Measurements from ENCODE around the gene EPHA6. TPM values are rescaled to one million over a fixed set of nuclear protein-coding genes. Genes with fewer than 3 reads are reported as not detected.

Gene EPHA6
- total and polyA plus RNA-seq, 7 donors, result 0.04 TPM; not detected in 6

- no peak overlapping the region for H3K27ac ChIP-seq
- TF ChIP-seq, protein P1, sequence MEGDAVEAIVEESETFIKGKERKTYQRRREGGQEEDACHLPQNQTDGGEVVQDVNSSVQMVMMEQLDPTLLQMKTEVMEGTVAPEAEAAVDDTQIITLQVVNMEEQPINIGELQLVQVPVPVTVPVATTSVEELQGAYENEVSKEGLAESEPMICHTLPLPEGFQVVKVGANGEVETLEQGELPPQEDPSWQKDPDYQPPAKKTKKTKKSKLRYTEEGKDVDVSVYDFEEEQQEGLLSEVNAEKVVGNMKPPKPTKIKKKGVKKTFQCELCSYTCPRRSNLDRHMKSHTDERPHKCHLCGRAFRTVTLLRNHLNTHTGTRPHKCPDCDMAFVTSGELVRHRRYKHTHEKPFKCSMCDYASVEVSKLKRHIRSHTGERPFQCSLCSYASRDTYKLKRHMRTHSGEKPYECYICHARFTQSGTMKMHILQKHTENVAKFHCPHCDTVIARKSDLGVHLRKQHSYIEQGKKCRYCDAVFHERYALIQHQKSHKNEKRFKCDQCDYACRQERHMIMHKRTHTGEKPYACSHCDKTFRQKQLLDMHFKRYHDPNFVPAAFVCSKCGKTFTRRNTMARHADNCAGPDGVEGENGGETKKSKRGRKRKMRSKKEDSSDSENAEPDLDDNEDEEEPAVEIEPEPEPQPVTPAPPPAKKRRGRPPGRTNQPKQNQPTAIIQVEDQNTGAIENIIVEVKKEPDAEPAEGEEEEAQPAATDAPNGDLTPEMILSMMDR (IDR thresholded peaks at IDR 0.05), result no peak
- intact Hi-C loops (cut with DNase I), result no loop called here
- WGBS, 3 donors, result 45 to 64% (median 50%) methylated on average over 2 of the region's 2 CpGs
- no peaks in the 10 kb centered on the region for H3K36me3 ChIP-seq (ENCODE audit: insufficient read depth in 1 of 2, low read depth in 1 of 2)
- ATAC-seq (no peak), DNase-seq (no peak)
- no peak overlapping the region for H3K4me3 ChIP-seq
- H3K9me3 ChIP-seq, result no peaks in the 10 kb centered on the region
- H3K27me3 ChIP-seq (ENCODE audit: insufficient read depth in 3 of 3, low read length in 2 of 3), result no peaks in the 10 kb centered on the region
- H3K4me1 ChIP-seq, result no peaks in the 10 kb centered on the region
These were observed 16.8 kb downstream of the EPHA6 start for GRCh38 chr3:96831175-96831574.

DNA sequence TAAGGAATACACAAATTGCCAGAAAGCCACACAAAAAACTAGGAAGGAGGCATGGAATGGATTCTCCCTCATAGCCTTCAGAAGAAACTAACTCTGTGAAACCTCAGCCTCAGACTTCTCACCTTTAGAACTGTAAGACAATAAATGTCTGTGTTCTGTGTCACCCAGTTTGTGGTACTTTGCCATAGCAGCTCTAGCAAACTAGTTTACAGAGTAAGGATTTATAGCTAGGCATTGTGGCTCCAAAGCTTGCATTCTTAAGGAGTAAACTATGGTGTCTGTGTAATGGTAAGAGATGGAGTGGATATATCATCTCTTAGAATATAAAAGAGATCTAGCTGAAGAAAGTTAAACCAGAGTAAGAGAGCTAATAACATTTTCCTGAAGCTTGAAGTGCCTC, 18.9 kb downstream of the EPHA6 start:
- DNase-seq (no peak), ATAC-seq (no peak)
- Histone ChIP-seq H3K36me3 (ENCODE audit: insufficient read depth in 1 of 2, low read depth in 1 of 2) (no peaks in the 10 kb centered on the region), H3K27ac (no peak overlapping the region), H3K4me3 (no peak overlapping the region), H3K9me3 (no peaks in the 10 kb centered on the region), H3K4me1 (no peaks in the 10 kb centered on the region), H3K27me3 (ENCODE audit: insufficient read depth in 3 of 3, low read length in 2 of 3) (no peaks in the 10 kb centered on the region)
- intact Hi-C loops (cut with DNase I), result no loop called here
- TF ChIP-seq, protein P1 (IDR thresholded peaks at IDR 0.05), result no peak

GRCh38 chr3:96836153-96836915, 21.9 kb downstream of the EPHA6 start:
- TF ChIP-seq, protein P1 (IDR thresholded peaks at IDR 0.05), result no peak
- DNase-seq (no peak), ATAC-seq (no peak)
- WGBS, 3 donors, result 37 to 50% (median 43%) methylated on average over 2 of the region's 2 CpGs
- H3K9me3 ChIP-seq, result no peaks in the 10 kb centered on the region
- H3K36me3 ChIP-seq (ENCODE audit: insufficient read depth in 1 of 2, low read depth in 1 of 2), result no peaks in the 10 kb centered on the region
- no peaks in the 10 kb centered on the region for H3K4me1 ChIP-seq
- intact Hi-C loops (cut with DNase I), result no loop called here
- H3K27ac ChIP-seq, result no peak overlapping the region
- peaks cover 0 to 2% (median 0%) of the 10 kb centered on the region in 3 donors for H3K27me3 ChIP-seq (ENCODE audit: insufficient read depth in 3 of 3, low read length in 2 of 3)
- H3K4me3 ChIP-seq, result no peak overlapping the region

DNA sequence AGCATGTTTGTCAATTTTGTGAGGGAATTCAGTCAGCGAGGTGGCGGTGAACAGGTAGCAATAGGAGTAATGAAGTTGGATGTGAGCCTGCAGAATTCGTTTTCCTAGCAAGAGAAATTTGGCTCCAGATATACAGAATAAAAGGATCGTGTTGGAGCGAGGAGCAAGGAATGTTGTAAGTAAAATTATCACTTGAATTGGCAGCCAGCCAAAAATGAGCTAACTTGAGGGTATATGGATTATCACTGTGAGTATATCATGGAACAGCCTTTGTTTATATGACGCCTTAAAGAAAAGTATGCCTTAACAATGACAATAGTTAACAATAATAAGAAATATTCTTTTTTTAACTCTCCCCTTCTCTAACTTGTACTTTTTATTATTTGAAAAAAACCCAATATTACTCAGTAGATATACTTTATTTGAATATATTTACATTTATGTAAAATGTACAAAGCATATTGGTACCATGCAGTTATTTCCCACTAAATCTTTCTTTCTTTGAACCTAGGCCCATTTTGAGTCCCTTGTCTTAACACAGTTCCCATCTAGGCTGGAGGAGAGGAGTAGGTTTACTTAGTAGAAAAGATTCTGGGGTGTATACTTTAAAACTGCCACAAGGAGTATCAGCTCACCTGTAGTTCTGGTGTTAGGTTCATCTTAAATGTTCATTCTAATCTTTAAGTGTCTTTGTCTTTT, 29.3 kb downstream of the EPHA6 start:
- Histone ChIP-seq H3K36me3 (ENCODE audit: insufficient read depth in 1 of 2, low read depth in 1 of 2) (no peaks in the 10 kb centered on the region), H3K27me3 (ENCODE audit: insufficient read depth in 3 of 3, low read length in 2 of 3) (peaks cover 0 to 2% (median 0%) of the 10 kb centered on the region in 3 donors), H3K4me1 (no peaks in the 10 kb centered on the region), H3K4me3 (no peak overlapping the region), H3K27ac (no peak overlapping the region), H3K9me3 (no peaks in the 10 kb centered on the region)
- whole genome bisulfite sequencing, 3 donors, result 42 to 43% (median 43%) methylated on average over 6 of the region's 6 CpGs
- ATAC-seq, result no peak
- no peak for DNase-seq
- intact Hi-C loops (cut with DNase I), result no loop called here
- TF ChIP-seq, protein P1 (IDR thresholded peaks at IDR 0.05), result no peak
